Epithelial cell of proximal tubule (primary cell): ENCODE data around the gene CEP164. TPM values are rescaled to one million over a fixed set of nuclear protein-coding genes. Genes with fewer than 3 reads are reported as not detected.

Experiments
- DNase-seq: peaks from one replicate; pipeline ENCODE4 v3.0.0-alpha.2; 2011; ENCODE audit warnings: low read depth
- H3K4me3 ChIP-seq: 2 replicates; pipeline ENCODE4 v1.5.1; 2011; ENCODE audit warnings: low read depth, mild to moderate bottlenecking, low read length
- CTCF ChIP-seq: conservative IDR thresholded peaks from 2 replicates; pipeline ENCODE4 v1.5.1; 2012; ENCODE audit warnings: low read depth, mild to moderate bottlenecking, low read length
- total RNA-seq: library from RNA; depleted of rRNA; stranded (reverse); fragments of >200 nt; gene quantifications from 2 replicates; pipeline ENCODE4 v1.2.3, GENCODE V29; 2015

Gene CEP164
- total RNA-seq, 1 donor from 2014 or later = 20.2 TPM

DNA sequence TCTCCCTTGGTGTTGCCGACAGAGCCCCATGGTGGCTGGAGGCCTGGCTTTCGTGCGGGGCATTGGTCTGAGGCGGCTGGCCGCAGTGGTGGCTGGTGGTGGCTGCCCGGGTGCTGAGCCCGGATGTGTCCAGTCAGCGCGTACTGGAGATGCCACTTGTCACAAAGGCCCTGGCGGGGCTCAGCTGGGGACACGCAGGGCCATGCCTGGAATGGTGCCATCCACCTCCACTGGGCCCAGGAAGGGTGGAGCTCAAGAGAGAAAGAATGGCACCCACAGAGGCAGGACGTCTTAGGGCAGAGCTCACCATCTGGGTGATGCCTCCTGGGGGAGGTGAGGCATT is 92.5 kb downstream of the CEP164 start:
- DNase-seq = no peak
- H3K4me3 ChIP-seq = no peak overlapping the region

GRCh38 chr11:117420598-117420997 is 92.9 kb downstream of the CEP164 start:
- DNase-seq = no peak
- TF ChIP-seq CTCF = no peak
- no peak overlapping the region for H3K4me3 ChIP-seq

More for the DNA sequence above, 92.5 kb downstream of the CEP164 start:
- no peak for TF ChIP-seq CTCF

DNA sequence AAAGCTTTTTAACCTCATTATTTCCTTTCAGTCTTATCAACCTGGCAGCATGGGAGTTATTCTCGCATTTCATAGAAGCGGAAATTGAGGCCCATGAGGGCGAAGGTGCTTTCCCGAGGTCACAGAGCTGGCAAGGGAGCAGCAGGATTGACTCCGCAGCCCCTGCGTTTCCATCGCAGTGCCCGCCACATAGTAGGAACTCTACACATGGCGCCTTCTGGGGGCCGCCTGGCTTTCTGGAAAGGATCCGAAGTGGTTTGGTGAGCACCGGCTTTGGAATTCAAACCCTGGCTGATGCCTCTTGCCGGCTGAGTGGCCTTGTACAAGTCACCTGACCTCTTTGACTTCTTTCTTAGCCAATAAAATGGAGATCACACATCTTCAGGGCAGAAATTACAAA is 93.4 kb downstream of the CEP164 start:
- no peak for DNase-seq

DNA sequence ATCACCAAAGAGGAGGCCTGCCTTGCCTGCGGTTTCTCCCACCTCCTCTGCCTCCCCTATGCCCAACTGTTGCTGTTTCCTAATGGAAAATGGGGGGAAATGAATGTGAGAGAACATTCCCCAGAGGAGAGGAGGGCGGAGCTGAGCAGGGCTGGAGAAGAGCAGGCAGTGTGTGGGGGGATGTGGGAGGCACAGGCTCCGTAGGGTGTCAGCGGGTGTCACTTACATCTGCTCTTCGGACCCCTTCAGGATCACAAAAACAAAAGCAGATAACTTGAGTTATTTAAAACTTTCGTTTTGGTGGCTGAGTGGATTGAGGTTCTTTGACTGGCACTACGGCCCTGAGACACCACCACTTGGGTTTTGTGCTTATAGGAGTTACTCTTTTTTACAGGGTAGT is 93.8 kb downstream of the CEP164 start:
- DNase-seq = no peak
- no peak for TF ChIP-seq CTCF
- no peak overlapping the region for H3K4me3 ChIP-seq

More for the DNA sequence above, 93.4 kb downstream of the CEP164 start:
- no peak overlapping the region for H3K4me3 ChIP-seq
- TF ChIP-seq CTCF = no peak

GRCh38 chr11:117423046-117423575 is 95.5 kb downstream of the CEP164 start:
- TF ChIP-seq CTCF = no peak
- H3K4me3 ChIP-seq = no peak overlapping the region
- DNase-seq = no peak

DNA sequence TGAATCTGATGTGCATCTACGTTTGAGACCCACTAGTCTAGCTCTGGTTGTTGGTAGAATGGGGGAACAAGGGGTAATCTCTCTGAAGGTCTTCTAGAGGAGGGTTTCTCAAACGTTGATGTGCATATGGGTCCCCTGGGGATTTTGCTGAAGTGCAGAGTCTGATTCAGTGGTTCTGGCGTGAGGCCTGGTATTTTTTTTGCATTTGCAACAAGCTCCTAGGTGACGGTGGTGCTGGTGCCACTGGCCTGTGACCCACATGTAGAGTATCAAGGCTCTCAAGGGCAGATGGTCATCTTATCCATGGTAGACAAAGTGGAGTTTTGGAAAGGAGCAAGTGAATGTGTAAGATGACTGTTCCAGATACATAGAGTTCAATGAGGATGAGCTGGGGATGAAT is 97.1 kb downstream of the CEP164 start:
- no peak for DNase-seq
- H3K4me3 ChIP-seq = no peak overlapping the region
- TF ChIP-seq CTCF = no peak

DNA sequence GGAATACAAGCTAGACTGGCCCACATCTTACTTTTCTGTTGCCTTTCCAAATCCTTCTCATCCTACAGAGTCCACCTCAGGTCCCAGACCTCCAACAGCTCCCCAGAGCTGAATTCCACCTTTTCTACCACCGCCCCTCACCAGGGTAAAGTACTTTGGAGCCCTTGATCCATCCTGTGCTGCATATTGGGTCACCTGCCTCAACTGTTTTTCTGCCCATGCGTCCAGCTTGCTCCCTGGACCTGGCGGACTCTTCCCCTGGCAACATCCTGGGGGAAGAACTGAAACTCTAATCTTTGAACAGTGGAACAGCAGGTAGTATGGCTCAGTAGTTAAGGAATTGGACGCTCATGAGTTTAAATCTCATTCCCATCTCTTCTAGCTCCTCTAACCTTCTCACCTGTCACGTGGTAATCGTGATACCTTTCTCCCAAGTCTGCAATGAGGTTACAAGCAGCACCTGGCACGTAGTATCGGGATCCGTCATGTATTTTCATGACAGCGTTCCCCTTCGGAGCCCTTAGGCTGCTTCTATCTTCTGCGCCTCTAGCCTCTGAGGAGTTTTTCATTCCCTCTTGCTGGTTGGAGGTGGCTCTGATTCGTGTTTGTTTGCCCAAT is 98.1 kb downstream of the CEP164 start:
- TF ChIP-seq CTCF = no peak
- no peak overlapping the region for H3K4me3 ChIP-seq
- DNase-seq = no peak
